HG03280 (cell line): ENCODE data around the gene PI4K2B.
"Not testable (repeated sequence)": the region's sequence is repeated elsewhere in the genome, so short reads cannot be mapped to it uniquely, and the experiment has no call there.

Experiments
- ATAC-seq: cut with Tn5 transposase; IDR thresholded peaks from one replicate; pipeline ENCODE4 v1.9.1; 2021; ENCODE audit warnings: mild to moderate bottlenecking, moderate library complexity; ENCODE audit not compliant: unreplicated experiment

The PI4K2B gene

GRCh38 chr4:25240754-25241210, 6.9 kb downstream of the PI4K2B start:
- ATAC-seq: not testable (repeated sequence)

- not testable (repeated sequence) for ATAC-seq
Observed at GRCh38 chr4:25242195-25242594, 8.4 kb downstream of the PI4K2B start.

GRCh38 chr4:25245181-25245580, 11.3 kb downstream of the PI4K2B start:
- ATAC-seq: no peak

GRCh38 chr4:25246680-25247611, 13.1 kb downstream of the PI4K2B start:
- ATAC-seq: no peak

- not testable (repeated sequence) for ATAC-seq
Observed at GRCh38 chr4:25248875-25249274, 15.0 kb downstream of the PI4K2B start.

GRCh38 chr4:25249494-25249893, 15.7 kb downstream of the PI4K2B start:
- ATAC-seq: not testable (repeated sequence)

- ATAC-seq: no peak
Observed at GRCh38 chr4:25252230-25253070, 18.6 kb downstream of the PI4K2B start.

- ATAC-seq: no peak
Observed at GRCh38 chr4:25253071-25253445, 19.2 kb downstream of the PI4K2B start.

GRCh38 chr4:25253786-25254185, 20.0 kb downstream of the PI4K2B start:
- ATAC-seq: not testable (repeated sequence)

GRCh38 chr4:25258980-25259578, 25.2 kb downstream of the PI4K2B start:
- ATAC-seq: no peak

- no peak for ATAC-seq
Observed at GRCh38 chr4:25271866-25272265, 38.0 kb downstream of the PI4K2B start.

- ATAC-seq: no peak
Observed at GRCh38 chr4:25280210-25280609, 46.4 kb downstream of the PI4K2B start.

- ATAC-seq: no peak
Observed at GRCh38 chr4:25283948-25284347, 50.1 kb downstream of the PI4K2B start.

- ATAC-seq: no peak
Observed at GRCh38 chr4:25284466-25284865, 50.6 kb downstream of the PI4K2B start.

GRCh38 chr4:25290490-25291067, 56.7 kb downstream of the PI4K2B start:
- no peak for ATAC-seq

GRCh38 chr4:25291158-25291733, 57.4 kb downstream of the PI4K2B start:
- no peak for ATAC-seq

- no peak for ATAC-seq
Observed at GRCh38 chr4:25297528-25298242, 63.9 kb downstream of the PI4K2B start.

GRCh38 chr4:25299476-25300203, 65.8 kb downstream of the PI4K2B start:
- no peak for ATAC-seq

GRCh38 chr4:25301471-25301870, 67.6 kb downstream of the PI4K2B start:
- ATAC-seq: no peak
